Dendritic cell treated with granulocyte-macrophage colony-stimulating factor and Interleukin-4, amounts not matched to agents 40 ng/mL and 50 ng/mL, for 4 days (primary cell): ENCODE data around the gene ANKRD53.
A peak's percentile ranks its signal among the peaks of the same experiment; 100 is the strongest.
"Not testable (repeated sequence)": the region's sequence is repeated elsewhere in the genome, so short reads cannot be mapped to it uniquely, and the experiment has no call there.

Experiments used
- H3K27ac Mint-ChIP-seq: one replicate; pipeline ENCODE4 v1.8.0; 2022; ENCODE audit warnings: mild to moderate bottlenecking, mixed read lengths
- H3K27me3 Mint-ChIP-seq: one replicate; pipeline ENCODE4 v1.8.0; 2022; ENCODE audit warnings: mild to moderate bottlenecking, mixed read lengths
- H3K36me3 Mint-ChIP-seq: one replicate; pipeline ENCODE4 v1.8.0; 2022; ENCODE audit warnings: low read depth, mixed read lengths
- H3K4me1 Mint-ChIP-seq: one replicate; pipeline ENCODE4 v1.8.0; 2022; ENCODE audit warnings: low read depth, mixed read lengths
- H3K4me3 Mint-ChIP-seq: one replicate; pipeline ENCODE4 v1.8.0; 2022; ENCODE audit warnings: mild to moderate bottlenecking, moderate library complexity, mixed read lengths
- H3K9me3 Mint-ChIP-seq: one replicate; pipeline ENCODE4 v1.8.0; 2022; ENCODE audit warnings: mixed read lengths
- intact Hi-C: fragments of 100-400 bp; cut with micrococcal nuclease; formaldehyde crosslinking; loops from one replicate; pipeline ENCODE4 v1.15.0; 2022

The ANKRD53 gene

GRCh38 chr2:70994699-70995425 lies 16.4 kb downstream of the ANKRD53 start, which contains the start of gene TEX261:
TEX261 (minus strand) TSS chr2:70994873; CDS start chr2:70994757, 116 bp downstream.
- Mint-ChIP-seq H3K27ac (peak within 1 kb of the TSS; percentile 91), H3K4me3 (peak within 1 kb of the TSS; percentile 90), H3K27me3 (no peaks in the 10 kb centered on the region), H3K9me3 (no peaks in the 10 kb centered on the region), H3K36me3 (peaks cover 41% of the 10 kb centered on the region), H3K4me1 (peaks cover 54% of the 10 kb centered on the region)
- intact Hi-C loops, result loop anchor here (2.0 kb wide), 1 partner anchor 70 kb away; no protein-coding TSS in a partner anchor

DNA sequence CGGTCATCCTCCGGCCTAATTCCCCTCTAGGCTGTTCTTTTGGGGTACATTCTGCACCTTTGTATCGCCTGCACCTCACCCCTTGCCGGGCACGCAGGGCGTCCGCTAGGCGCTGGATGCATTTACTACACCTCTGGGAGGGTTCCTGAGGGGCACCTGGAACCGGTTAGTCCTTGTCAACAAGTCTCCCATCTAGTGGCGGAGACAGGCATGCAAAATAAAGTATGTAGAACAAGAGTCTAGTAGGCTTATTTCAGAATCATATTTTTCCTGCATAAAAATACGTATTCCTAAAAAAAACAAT lies 16.9 kb downstream of the ANKRD53 start:
- Mint-ChIP-seq H3K27ac (peak overlapping the region; percentile 72), H3K4me1 (peaks cover 54% of the 10 kb centered on the region), H3K4me3 (peak overlapping the region; percentile 90), H3K27me3 (no peaks in the 10 kb centered on the region), H3K36me3 (peaks cover 36% of the 10 kb centered on the region), H3K9me3 (no peaks in the 10 kb centered on the region)
- intact Hi-C loops, result loop anchor here (2.0 kb wide), 1 partner anchor 69 kb away; no protein-coding TSS in a partner anchor

GRCh38 chr2:70998885-70999284 lies 20.5 kb downstream of the ANKRD53 start:
- H3K9me3 Mint-ChIP-seq, H3K36me3 Mint-ChIP-seq, H3K27me3 Mint-ChIP-seq, H3K4me3 Mint-ChIP-seq, intact Hi-C loops: not testable (repeated sequence)
- Mint-ChIP-seq H3K4me1 (peaks cover 29% of the 10 kb centered on the region), H3K27ac (peak overlapping the region; percentile 1)

GRCh38 chr2:70999362-70999761 lies 20.9 kb downstream of the ANKRD53 start:
- Mint-ChIP-seq H3K4me3 (no peak overlapping the region), H3K4me1 (peaks cover 25% of the 10 kb centered on the region), H3K9me3 (no peaks in the 10 kb centered on the region), H3K27me3 (peaks cover 3% of the 10 kb centered on the region), H3K36me3 (peaks cover under 1% of the 10 kb centered on the region), H3K27ac (peak overlapping the region; percentile 1)
- intact Hi-C loops, result no loop called here

DNA sequence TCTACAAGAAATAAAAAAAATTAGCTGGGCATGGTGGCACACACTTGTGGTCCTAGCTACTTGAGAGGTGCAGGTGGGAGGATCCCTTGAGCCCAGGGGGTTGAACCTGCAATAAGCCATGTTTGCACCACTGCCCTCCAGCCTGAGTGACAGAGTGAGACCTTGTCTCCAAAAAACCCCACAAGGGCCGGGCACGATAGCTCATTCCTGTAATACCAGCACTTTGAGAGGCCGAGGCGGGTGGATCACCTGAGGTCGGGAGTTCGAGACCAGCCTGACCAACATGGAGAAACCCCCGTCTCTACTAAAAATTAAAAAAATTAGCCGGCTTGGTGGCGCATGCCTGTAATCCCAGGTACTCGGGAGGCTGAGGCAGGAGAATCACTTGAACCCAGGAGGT lies 21.5 kb downstream of the ANKRD53 start:
- H3K27ac Mint-ChIP-seq, H3K36me3 Mint-ChIP-seq, H3K4me3 Mint-ChIP-seq, intact Hi-C loops, H3K27me3 Mint-ChIP-seq, H3K9me3 Mint-ChIP-seq: not testable (repeated sequence)
- H3K4me1 Mint-ChIP-seq, result peaks cover 25% of the 10 kb centered on the region

- Mint-ChIP-seq H3K27me3 (peaks cover 3% of the 10 kb centered on the region), H3K27ac (no peak overlapping the region), H3K4me3 (no peak overlapping the region), H3K4me1 (peaks cover 14% of the 10 kb centered on the region), H3K36me3 (no peaks in the 10 kb centered on the region), H3K9me3 (no peaks in the 10 kb centered on the region)
- intact Hi-C loops, result loop anchor here (1.0 kb wide), 1 partner anchor 36 kb away; no protein-coding TSS in a partner anchor
Measured at GRCh38 chr2:71000780-71001591, 22.6 kb downstream of the ANKRD53 start.

DNA sequence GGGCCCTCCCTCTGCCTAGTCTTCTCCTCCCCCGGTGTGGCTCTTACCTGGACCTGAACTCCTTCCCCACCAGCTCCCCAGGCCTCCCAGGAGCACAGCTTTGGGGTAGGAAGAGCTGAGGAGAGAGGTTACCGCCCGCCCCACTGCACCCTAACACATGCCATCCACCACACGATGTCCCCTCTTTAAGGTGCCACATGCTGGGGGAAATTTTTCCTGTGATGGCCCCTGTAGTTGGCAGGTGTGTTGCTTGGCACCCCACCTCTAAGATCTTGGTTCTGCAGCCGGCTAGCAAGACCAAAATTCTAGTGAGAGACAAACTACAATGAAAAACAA lies 23.1 kb downstream of the ANKRD53 start:
- intact Hi-C loops, result loop anchor here (1.0 kb wide), 1 partner anchor 36 kb away; no protein-coding TSS in a partner anchor
- H3K27ac Mint-ChIP-seq, result no peak overlapping the region
- H3K36me3 Mint-ChIP-seq, result no peaks in the 10 kb centered on the region
- H3K4me1 Mint-ChIP-seq, result peaks cover 12% of the 10 kb centered on the region
- peaks cover 3% of the 10 kb centered on the region for H3K27me3 Mint-ChIP-seq
- no peaks in the 10 kb centered on the region for H3K9me3 Mint-ChIP-seq
- H3K4me3 Mint-ChIP-seq, result no peak overlapping the region

- H3K27ac Mint-ChIP-seq, result no peak overlapping the region
- intact Hi-C loops, result loop anchor here (1.0 kb wide), 1 partner anchor 37 kb away; no protein-coding TSS in a partner anchor
- H3K27me3 Mint-ChIP-seq, result peaks cover 3% of the 10 kb centered on the region
- no peaks in the 10 kb centered on the region for H3K36me3 Mint-ChIP-seq
- H3K9me3 Mint-ChIP-seq, result no peaks in the 10 kb centered on the region
- H3K4me1 Mint-ChIP-seq, result peaks cover 12% of the 10 kb centered on the region
- no peak overlapping the region for H3K4me3 Mint-ChIP-seq
Measured at GRCh38 chr2:71001981-71002570, 23.6 kb downstream of the ANKRD53 start.

- Mint-ChIP-seq H3K27ac (no peak overlapping the region), H3K4me3 (no peak overlapping the region), H3K36me3 (no peaks in the 10 kb centered on the region), H3K9me3 (no peaks in the 10 kb centered on the region), H3K27me3 (peaks cover 3% of the 10 kb centered on the region), H3K4me1 (peaks cover 12% of the 10 kb centered on the region)
- intact Hi-C loops, result no loop called here
Measured at GRCh38 chr2:71003396-71003795, 25.0 kb downstream of the ANKRD53 start.

DNA sequence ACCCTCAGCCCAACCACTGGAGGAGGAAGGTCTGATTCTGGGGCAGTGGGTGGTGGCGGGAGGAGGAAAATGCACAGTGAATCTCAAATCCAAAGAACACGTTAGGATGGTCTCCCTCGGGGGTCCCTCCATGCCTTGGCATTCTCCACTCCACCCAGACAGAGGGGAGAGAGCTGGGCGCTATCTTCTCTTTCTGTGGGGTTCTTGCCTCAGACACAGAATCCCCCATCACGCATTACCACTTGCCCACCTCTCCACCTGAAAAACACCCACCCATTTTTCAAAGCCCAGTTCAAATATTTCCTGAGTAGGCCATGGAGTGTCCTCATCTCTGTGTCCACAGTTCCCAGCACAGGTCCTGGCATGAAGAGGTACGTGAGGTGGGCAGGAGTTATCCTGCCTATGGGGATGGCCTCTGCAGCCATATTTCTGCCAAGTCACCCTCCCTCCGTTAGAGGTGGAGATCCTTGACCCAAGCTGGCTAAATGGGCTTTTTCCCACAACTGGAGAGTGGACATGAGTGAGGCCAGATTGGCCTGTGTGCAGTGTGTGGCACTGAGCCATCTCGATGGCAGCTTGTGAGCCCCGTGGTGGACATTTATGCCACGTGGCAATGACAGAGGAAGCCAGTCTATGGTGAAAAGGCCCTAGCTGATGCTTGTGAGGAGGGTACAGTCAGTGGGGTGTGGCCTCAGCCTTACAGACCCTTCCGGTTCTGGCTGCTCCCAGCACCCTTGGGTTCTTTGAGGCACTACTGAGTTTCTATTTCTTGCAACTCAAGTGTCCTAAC lies 25.7 kb downstream of the ANKRD53 start:
- Mint-ChIP-seq H3K27ac (no peak overlapping the region), H3K36me3 (no peaks in the 10 kb centered on the region), H3K4me3 (no peak overlapping the region), H3K4me1 (peaks cover 11% of the 10 kb centered on the region), H3K9me3 (no peaks in the 10 kb centered on the region), H3K27me3 (peaks cover 3% of the 10 kb centered on the region)
- intact Hi-C loops, result no loop called here

- no peak overlapping the region for H3K4me3 Mint-ChIP-seq
- peaks cover 4% of the 10 kb centered on the region for H3K27me3 Mint-ChIP-seq
- no peaks in the 10 kb centered on the region for H3K9me3 Mint-ChIP-seq
- no peaks in the 10 kb centered on the region for H3K36me3 Mint-ChIP-seq
- intact Hi-C loops, result no loop called here
- H3K4me1 Mint-ChIP-seq, result peaks cover 5% of the 10 kb centered on the region
- H3K27ac Mint-ChIP-seq, result no peak overlapping the region
Measured at GRCh38 chr2:71004857-71005256, 26.4 kb downstream of the ANKRD53 start.

GRCh38 chr2:71005271-71006202 lies 27.1 kb downstream of the ANKRD53 start:
- H3K27me3 Mint-ChIP-seq, result peaks cover 7% of the 10 kb centered on the region
- no peak overlapping the region for H3K4me3 Mint-ChIP-seq
- intact Hi-C loops, result no loop called here
- H3K27ac Mint-ChIP-seq, result no peak overlapping the region
- H3K9me3 Mint-ChIP-seq, result no peaks in the 10 kb centered on the region
- no peaks in the 10 kb centered on the region for H3K36me3 Mint-ChIP-seq
- H3K4me1 Mint-ChIP-seq, result peaks cover 5% of the 10 kb centered on the region

DNA sequence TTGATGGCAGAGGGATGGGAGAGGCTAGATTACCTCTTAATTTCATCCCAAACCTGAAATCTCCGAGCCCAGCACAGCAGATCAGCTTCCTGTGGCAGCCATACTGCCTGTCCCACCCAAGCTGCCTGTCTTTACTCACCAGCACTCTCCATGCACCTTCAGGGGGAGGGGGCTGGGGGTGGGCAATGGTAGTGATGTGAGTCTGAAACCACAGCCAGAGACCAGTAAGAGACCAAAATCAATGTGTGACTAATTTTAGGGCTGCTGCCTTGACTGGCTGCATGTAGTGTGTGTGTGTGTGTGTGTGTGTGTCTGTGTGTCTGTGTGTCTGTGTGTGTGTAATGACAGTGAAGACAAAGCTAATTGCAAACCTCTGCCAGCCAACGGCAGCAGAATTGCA lies 27.9 kb downstream of the ANKRD53 start:
- Mint-ChIP-seq H3K36me3 (no peaks in the 10 kb centered on the region), H3K4me3 (no peak overlapping the region)
- intact Hi-C loops, result no loop called here

More for the DNA sequence above, 27.9 kb downstream of the ANKRD53 start:
- no peaks in the 10 kb centered on the region for H3K9me3 Mint-ChIP-seq
- H3K27me3 Mint-ChIP-seq, result peaks cover 7% of the 10 kb centered on the region
- peaks cover 3% of the 10 kb centered on the region for H3K4me1 Mint-ChIP-seq
- H3K27ac Mint-ChIP-seq, result no peak overlapping the region
